Uterus (tissue), 4 donors: Measurements from ENCODE around the gene TMEM245. TPM values are rescaled to one million over a fixed set of nuclear protein-coding genes. Genes with fewer than 3 reads are reported as not detected.

Experiments
- DNase-seq, 2 donors: peaks; one replicate each; pipeline ENCODE4 v3.0.0-alpha.2; 2019 to 2020
- H3K27ac ChIP-seq, 2 donors: fragments of 200-600 bp; sonication (generic); 1 replicate in 1 of 2; 2 replicates in 1 of 2; pipeline ENCODE4 v1.5.1; 2016 to 2018
- H3K27me3 ChIP-seq, 2 donors: fragments of 200-600 bp; sonication (generic); one replicate each; pipeline ENCODE4 v1.5.1; 2018 to 2019; ENCODE audit warnings: control low read depth in 1 of 2
- H3K36me3 ChIP-seq, 2 donors: fragments of 200-600 bp; sonication (generic); one replicate each; pipeline ENCODE4 v1.5.1; 2019; ENCODE audit warnings: control low read depth in 1 of 2
- H3K4me1 ChIP-seq, 2 donors: fragments of 200-600 bp; sonication (generic); one replicate each; pipeline ENCODE4 v1.5.1; 2018 to 2019; ENCODE audit warnings: control low read depth in 1 of 2
- H3K4me3 ChIP-seq, 2 donors: fragments of 200-600 bp; sonication (generic); 1 replicate in 1 of 2; 2 replicates in 1 of 2; pipeline ENCODE4 v1.5.1; 2018 to 2019; ENCODE audit warnings: mild to moderate bottlenecking in 1 of 2
- H3K9me3 ChIP-seq, 2 donors: fragments of 200-600 bp; sonication (generic); one replicate each; pipeline ENCODE4 v1.5.1; 2019; ENCODE audit warnings: control low read depth in 1 of 2
- CTCF ChIP-seq, 4 experiments: fragments of 200-600 bp in 2 of 4; fragments of 450-650 bp in 2 of 4; sonication (generic) in 2 of 4; IDR thresholded peaks; one replicate each; pipeline ENCODE4 v1.5.1; 2016 to 2019; ENCODE audit warnings: antibody characterized with exemption in 4 of 4, mild to moderate bottlenecking in 2 of 4, moderate library complexity in 1 of 4
- POLR2A ChIP-seq, 2 donors: fragments of 450-650 bp; IDR thresholded peaks; one replicate each; pipeline ENCODE4 v1.6.1; 2016; ENCODE audit warnings: antibody characterized with exemption in 2 of 2, mild to moderate bottlenecking in 1 of 2, moderate library complexity in 1 of 2
- intact Hi-C: fragments of 100-400 bp; cut with DNase I; formaldehyde crosslinking; loops from one replicate; pipeline ENCODE4 v1.15.1; 2023; ENCODE audit warnings: low total_unique reads
- total RNA-seq, 4 donors: library from RNA; depleted of rRNA in 3 of 4; stranded (reverse); fragments of >200 nt in 3 of 4; gene quantifications; one replicate each; pipeline versions ENCODE4 v1.1.0 to v1.2.4, GENCODE V29; 2014 to 2023
- donor health status: DM: yes; HTN: yes; CAD: no.

TMEM245 gene
- total RNA-seq, 4 donors from 2014 or later: 59.7 to 80.0 (median 76.0) TPM

- DNase-seq: no peak
- intact Hi-C loops: no loop called here
- TF ChIP-seq POLR2A (IDR thresholded peaks at IDR 0.05) (no peak), CTCF (IDR thresholded peaks at IDR 0.05) (no peak)
- peak overlapping the region; percentile 68 to 99 for H3K4me3 ChIP-seq
- H3K9me3 ChIP-seq: no peaks in the 10 kb centered on the region
- H3K36me3 ChIP-seq: no peaks in the 10 kb centered on the region
- no peaks in the 10 kb centered on the region for H3K27me3 ChIP-seq
- H3K27ac ChIP-seq: peak overlapping the region; percentile 85 to 92
- peaks cover 0 to 5% of the 10 kb centered on the region in 2 donors for H3K4me1 ChIP-seq
Observed at GRCh38 chr9:109118808-109119438, 824 bp downstream of the TMEM245 start.

GRCh38 chr9:109117856-109118807 is 1.6 kb downstream of the TMEM245 start:
- no peaks in the 10 kb centered on the region for H3K27me3 ChIP-seq
- H3K27ac ChIP-seq: peak overlapping the region; percentile 85 to 92
- H3K9me3 ChIP-seq: no peaks in the 10 kb centered on the region
- TF ChIP-seq CTCF (IDR thresholded peaks at IDR 0.05): no peak
- TF ChIP-seq POLR2A (IDR thresholded peaks at IDR 0.05): no peak
- peak overlapping the region; percentile 68 to 99 for H3K4me3 ChIP-seq
- H3K36me3 ChIP-seq: no peaks in the 10 kb centered on the region
- peak in 1 of 2 donors; percentile 36 for DNase-seq
- intact Hi-C loops: no loop called here
- peaks cover 0 to 5% of the 10 kb centered on the region in 2 donors for H3K4me1 ChIP-seq

- DNase-seq: peak; percentile 33 to 39
- Histone ChIP-seq H3K27ac (peak overlapping the region; percentile 36 to 78), H3K36me3 (no peaks in the 10 kb centered on the region), H3K4me1 (peaks cover 0 to 5% of the 10 kb centered on the region in 2 donors), H3K27me3 (no peaks in the 10 kb centered on the region), H3K4me3 (no peak overlapping the region), H3K9me3 (no peaks in the 10 kb centered on the region)
- TF ChIP-seq POLR2A (IDR thresholded peaks at IDR 0.05) (no peak), CTCF (IDR thresholded peaks at IDR 0.05) (no peak)
- intact Hi-C loops: no loop called here
Observed at GRCh38 chr9:109115931-109116526, 3.7 kb downstream of the TMEM245 start.

- Histone ChIP-seq H3K4me3 (no peak overlapping the region), H3K36me3 (no peaks in the 10 kb centered on the region), H3K27me3 (no peaks in the 10 kb centered on the region), H3K9me3 (no peaks in the 10 kb centered on the region), H3K4me1 (peaks cover 5% of the 10 kb centered on the region in 2 donors), H3K27ac (peak overlapping the region; percentile 78 to 87)
- intact Hi-C loops: no loop called here
- TF ChIP-seq POLR2A (IDR thresholded peaks at IDR 0.05) (no peak), CTCF (IDR thresholded peaks at IDR 0.05) (no peak)
- DNase-seq: no peak
Observed at GRCh38 chr9:109114670-109115069, 5.1 kb downstream of the TMEM245 start.
